Esophagus squamous epithelium (tissue), 4 donors: ENCODE data around the gene SLC24A4.

Experiments used
- POLR2A ChIP-seq, 4 donors: fragments of 450-650 bp; IDR thresholded peaks; one replicate each; pipeline ENCODE4 v1.6.1; 2017; ENCODE audit warnings: antibody characterized with exemption in 4 of 4, mild to moderate bottlenecking in 4 of 4, moderate library complexity in 3 of 4
- TF ChIP-seq, protein P1 (sequence below), 6 experiments: fragments of 450-650 bp in 4 of 6; fragments of 200-600 bp in 2 of 6; sonication (generic) in 2 of 6; IDR thresholded peaks; one replicate each; pipeline ENCODE4 v1.5.1; 2016 to 2019; ENCODE audit warnings: antibody characterized with exemption in 6 of 6, mild to moderate bottlenecking in 4 of 6, moderate library complexity in 4 of 6

DNA sequence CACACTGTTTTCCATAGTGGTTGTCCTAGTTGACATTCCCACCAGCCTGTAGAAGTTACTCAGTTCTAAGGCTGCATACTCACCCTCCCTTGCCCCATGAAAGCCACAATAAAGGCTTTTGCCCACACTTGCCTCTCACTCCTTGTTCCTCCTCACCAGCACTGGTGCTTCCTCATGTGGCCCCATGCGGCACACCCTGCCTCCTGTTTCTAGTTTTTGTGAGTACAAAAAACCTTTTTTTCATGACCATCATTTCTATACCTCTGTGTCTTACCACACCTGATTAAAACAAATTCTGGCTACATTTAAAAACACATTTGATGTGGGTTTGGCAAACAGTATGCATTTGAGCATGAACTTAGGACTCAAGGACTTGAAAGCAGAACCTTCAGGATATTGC is 149.9 kb downstream of the SLC24A4 start:
- TF ChIP-seq POLR2A (IDR thresholded peaks at IDR 0.05): no peak
- TF ChIP-seq, protein P1, sequence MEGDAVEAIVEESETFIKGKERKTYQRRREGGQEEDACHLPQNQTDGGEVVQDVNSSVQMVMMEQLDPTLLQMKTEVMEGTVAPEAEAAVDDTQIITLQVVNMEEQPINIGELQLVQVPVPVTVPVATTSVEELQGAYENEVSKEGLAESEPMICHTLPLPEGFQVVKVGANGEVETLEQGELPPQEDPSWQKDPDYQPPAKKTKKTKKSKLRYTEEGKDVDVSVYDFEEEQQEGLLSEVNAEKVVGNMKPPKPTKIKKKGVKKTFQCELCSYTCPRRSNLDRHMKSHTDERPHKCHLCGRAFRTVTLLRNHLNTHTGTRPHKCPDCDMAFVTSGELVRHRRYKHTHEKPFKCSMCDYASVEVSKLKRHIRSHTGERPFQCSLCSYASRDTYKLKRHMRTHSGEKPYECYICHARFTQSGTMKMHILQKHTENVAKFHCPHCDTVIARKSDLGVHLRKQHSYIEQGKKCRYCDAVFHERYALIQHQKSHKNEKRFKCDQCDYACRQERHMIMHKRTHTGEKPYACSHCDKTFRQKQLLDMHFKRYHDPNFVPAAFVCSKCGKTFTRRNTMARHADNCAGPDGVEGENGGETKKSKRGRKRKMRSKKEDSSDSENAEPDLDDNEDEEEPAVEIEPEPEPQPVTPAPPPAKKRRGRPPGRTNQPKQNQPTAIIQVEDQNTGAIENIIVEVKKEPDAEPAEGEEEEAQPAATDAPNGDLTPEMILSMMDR (IDR thresholded peaks at IDR 0.05): no peak
